SK-N-SH (cell line): Measurements from ENCODE around the gene GUK1.

Experiments
- CTCF ChIP-seq: fragments of 200-600 bp; sonication (generic); IDR thresholded peaks from 2 replicates; pipeline ENCODE4 v1.6.1; 2017; ENCODE audit warnings: antibody characterized with exemption, mild to moderate bottlenecking, moderate library complexity
- FOXJ3 ChIP-seq: sonication (generic); formaldehyde crosslinking; IDR thresholded peaks from 2 replicates; pipeline ENCODE4 v1.5.1; 2020; ENCODE audit warnings: mild to moderate bottlenecking, missing genetic modification reagents
- GATA2 ChIP-seq: sonication (generic); formaldehyde crosslinking; IDR thresholded peaks from 2 replicates; pipeline ENCODE4 v1.5.0; 2020; ENCODE audit warnings: mild to moderate bottlenecking, missing genetic modification reagents
- PBX3 ChIP-seq: IDR thresholded peaks from 2 replicates; pipeline ENCODE4; 2012
- RAD21 ChIP-seq: IDR thresholded peaks from 2 replicates; pipeline ENCODE4 v1.6.1; 2012; ENCODE audit warnings: mild to moderate bottlenecking, low read length
- RCOR1 ChIP-seq: fragments of 150-350 bp; IDR thresholded peaks from 2 replicates; pipeline ENCODE4 v1.6.1; 2017; ENCODE audit warnings: antibody characterized with exemption, low read length
- REST ChIP-seq: IDR thresholded peaks from 2 replicates; pipeline ENCODE4 v1.6.1; 2012; ENCODE audit warnings: mild to moderate bottlenecking, low read depth, low read length, moderate library complexity
- SIN3A ChIP-seq: IDR thresholded peaks from 2 replicates; pipeline ENCODE4 v1.6.1; 2012; ENCODE audit warnings: low read depth, mild to moderate bottlenecking, low read length, moderate library complexity, borderline replicate concordance
- USF2 ChIP-seq: fragments of 150-350 bp; IDR thresholded peaks from 2 replicates; pipeline ENCODE4 v1.6.1; 2017; ENCODE audit warnings: antibody characterized with exemption, low read length, low read depth, borderline replicate concordance

GRCh38 chr1:228170666-228171065 is 30.6 kb downstream of the GUK1 start:
- TF ChIP-seq CTCF: no peak
- TF ChIP-seq USF2: no peak
- TF ChIP-seq REST: no peak
- TF ChIP-seq GATA2 (CRISPR knock-in tag): no peak
- TF ChIP-seq SIN3A: no peak
- TF ChIP-seq PBX3: no peak
- no peak for TF ChIP-seq RCOR1
- TF ChIP-seq RAD21: no peak
- no peak for TF ChIP-seq FOXJ3 (CRISPR knock-in tag)
